Measurements from ENCODE around the gene PDRG1. TPM values are rescaled to one million over a fixed set of nuclear protein-coding genes. Genes with fewer than 3 reads are reported as not detected.
A peak's percentile ranks its signal among the peaks of the same experiment; 100 is the strongest.

Gene PDRG1
- 10 to 100 TPM; 11.4 to 30.3 TPM for total RNA-seq

DNA sequence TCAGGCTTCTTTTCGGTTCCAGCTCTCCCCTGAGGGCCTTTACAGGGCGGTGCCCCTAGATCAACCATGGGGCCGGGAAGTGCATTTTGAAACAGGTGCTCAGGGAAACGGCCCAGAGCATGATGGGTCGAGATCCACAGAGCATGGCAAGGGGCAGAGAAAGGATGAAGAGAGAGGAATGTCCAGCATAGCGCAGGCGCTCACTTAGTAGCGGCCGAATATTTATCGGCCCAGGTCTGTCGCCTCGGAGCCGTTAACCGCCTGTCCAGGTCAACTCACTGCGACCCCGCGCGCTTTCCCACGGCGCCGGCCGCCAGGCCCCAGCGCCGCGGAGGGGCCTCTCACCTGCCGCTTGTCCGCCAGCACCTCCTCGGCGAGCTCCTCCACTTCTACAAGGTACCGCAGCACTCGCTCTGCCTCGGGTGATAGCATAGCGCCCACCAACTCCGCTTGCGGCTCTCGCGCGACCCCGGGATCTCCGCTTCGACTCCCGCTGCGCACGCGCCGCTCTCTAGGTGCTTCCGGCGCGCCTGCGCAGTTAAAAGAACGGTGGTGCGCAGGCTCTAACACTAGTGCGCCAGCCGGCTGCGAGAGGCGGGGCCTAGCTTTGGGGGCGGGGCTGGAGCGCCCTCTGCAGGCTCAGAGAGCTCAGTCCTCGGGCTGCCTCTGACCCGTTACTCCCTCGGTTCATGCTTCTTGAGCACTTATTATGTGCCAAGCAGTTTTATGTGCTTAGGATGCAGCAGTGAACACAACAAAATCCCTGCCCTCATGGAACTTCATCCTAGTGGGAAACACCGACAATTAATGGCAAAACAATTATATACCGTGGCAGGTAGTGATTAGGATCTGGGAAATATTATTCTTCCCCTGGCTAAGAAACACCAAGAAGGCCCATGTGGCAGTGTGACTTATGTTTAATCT, at the start of gene PDRG1:
Gene PDRG1, minus strand, starts transcription at position 517 of the 924 bp plus-strand sequence. Its CDS starts 85 bp downstream, at position 432.
- intact Hi-C loops (cut with DNase I), result loop anchor here (2.0 to 10.0 kb wide), 2 partner anchors 97 to 127 kb away; no protein-coding TSS in a partner anchor
- under 1% methylated on average over 63 of the region's 63 CpGs for WGBS
- peaks cover 0 to 13% of the 10 kb centered on the region in 2 donors for H3K36me3 ChIP-seq
- peak within 1 kb of the TSS; percentile 64 to 82 for H3K4me3 ChIP-seq
- H3K9me3 ChIP-seq, result no peaks in the 10 kb centered on the region
- peak; percentile 53 for TF ChIP-seq POLR2A (IDR thresholded peaks at IDR 0.05)
- TF ChIP-seq POLR2AphosphoS5 (IDR thresholded peaks at IDR 0.05), result peak; percentile 97
- TF ChIP-seq CTCF (IDR thresholded peaks at IDR 0.05), result peak; percentile 90 to 100 (median 98)
- peaks cover 3% of the 10 kb centered on the region for H3K27me3 ChIP-seq (replicated peaks; ENCODE audit: insufficient read depth)
- H3K27ac ChIP-seq, result peak within 1 kb of the TSS; percentile 48 to 68
- DNase-seq (ENCODE audit: low spot score), result peak; percentile 89
- H3K4me1 ChIP-seq (replicated peaks), result peaks cover 3% of the 10 kb centered on the region

DNA sequence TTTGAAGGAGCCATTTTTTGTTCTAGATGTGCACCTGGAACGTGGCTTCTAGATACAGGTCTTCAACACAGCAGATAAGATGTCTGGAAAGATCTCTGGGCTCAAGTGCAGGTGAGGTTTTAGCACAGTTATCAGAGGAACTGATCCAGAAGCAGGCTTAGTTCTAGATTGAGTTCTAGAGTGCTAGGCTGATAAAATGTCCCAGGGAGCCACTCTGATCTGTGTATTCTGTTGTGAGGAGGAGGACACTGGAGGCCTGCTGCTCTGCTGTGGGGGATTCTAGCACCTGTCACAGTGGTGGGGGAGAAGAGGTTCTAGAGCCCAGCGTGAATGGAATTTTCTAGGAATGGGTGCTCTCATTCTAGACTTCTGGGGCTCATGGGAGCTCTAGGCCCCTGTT, 46.4 kb upstream of the PDRG1 start:
- H3K36me3 ChIP-seq, result no peaks in the 10 kb centered on the region
- WGBS, result 76% methylated on average over 2 of the region's 2 CpGs
- no peaks in the 10 kb centered on the region for H3K4me1 ChIP-seq (replicated peaks)
- TF ChIP-seq CTCF (IDR thresholded peaks at IDR 0.05), result no peak
- no peak for TF ChIP-seq POLR2AphosphoS5 (IDR thresholded peaks at IDR 0.05)
- intact Hi-C loops (cut with DNase I), result no loop called here
- H3K4me3 ChIP-seq, result no peak overlapping the region
- H3K27ac ChIP-seq, result no peak overlapping the region
- H3K27me3 ChIP-seq (replicated peaks; ENCODE audit: insufficient read depth), result peaks cover 17% of the 10 kb centered on the region
- DNase-seq (ENCODE audit: low spot score), result no peak
- H3K9me3 ChIP-seq, result no peaks in the 10 kb centered on the region

GRCh38 chr20:31996996-31997395, 45.1 kb upstream of the PDRG1 start:
- H3K36me3 ChIP-seq, result no peaks in the 10 kb centered on the region
- no peaks in the 10 kb centered on the region for H3K9me3 ChIP-seq
- no peak overlapping the region for H3K27ac ChIP-seq
- DNase-seq (ENCODE audit: low spot score), result no peak
- no peaks in the 10 kb centered on the region for H3K4me1 ChIP-seq (replicated peaks)
- TF ChIP-seq POLR2AphosphoS5 (IDR thresholded peaks at IDR 0.05) (no peak), POLR2A (IDR thresholded peaks at IDR 0.05) (no peak), CTCF (IDR thresholded peaks at IDR 0.05) (no peak)
- no peak overlapping the region for H3K4me3 ChIP-seq
- 97% methylated on average over 17 of the region's 18 CpGs for WGBS
- H3K27me3 ChIP-seq (replicated peaks; ENCODE audit: insufficient read depth), result peaks cover 17% of the 10 kb centered on the region
- intact Hi-C loops (cut with DNase I), result no loop called here

DNA sequence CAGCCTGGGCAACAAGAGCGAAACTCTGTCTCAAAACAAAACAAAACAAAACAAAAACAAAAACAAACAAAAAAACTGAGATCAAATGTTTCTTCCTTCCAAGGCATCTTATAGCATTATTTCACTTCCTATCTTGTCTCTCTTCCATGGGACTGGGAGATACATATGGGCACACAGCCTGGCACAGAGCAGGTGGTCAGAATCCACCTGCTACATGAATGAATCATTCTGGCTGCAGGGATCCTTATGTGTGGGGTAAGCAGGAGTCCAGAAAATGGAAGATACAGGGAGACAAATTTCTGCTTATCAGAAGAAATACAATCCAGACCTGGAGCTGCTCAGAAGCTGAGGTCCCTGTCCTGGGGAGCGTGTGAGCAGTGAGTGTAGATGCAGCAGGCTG, 40.2 kb upstream of the PDRG1 start:
- Histone ChIP-seq H3K27ac (no peak overlapping the region), H3K27me3 (replicated peaks; ENCODE audit: insufficient read depth) (peaks cover 15% of the 10 kb centered on the region), H3K4me1 (replicated peaks) (no peaks in the 10 kb centered on the region), H3K36me3 (no peaks in the 10 kb centered on the region), H3K4me3 (no peak overlapping the region), H3K9me3 (no peaks in the 10 kb centered on the region)
- WGBS, result 85% methylated on average over 2 of the region's 2 CpGs
- TF ChIP-seq POLR2A (IDR thresholded peaks at IDR 0.05) (no peak), POLR2AphosphoS5 (IDR thresholded peaks at IDR 0.05) (no peak), CTCF (IDR thresholded peaks at IDR 0.05) (no peak)
- no peak for DNase-seq (ENCODE audit: low spot score)
- intact Hi-C loops (cut with DNase I), result no loop called here

DNA sequence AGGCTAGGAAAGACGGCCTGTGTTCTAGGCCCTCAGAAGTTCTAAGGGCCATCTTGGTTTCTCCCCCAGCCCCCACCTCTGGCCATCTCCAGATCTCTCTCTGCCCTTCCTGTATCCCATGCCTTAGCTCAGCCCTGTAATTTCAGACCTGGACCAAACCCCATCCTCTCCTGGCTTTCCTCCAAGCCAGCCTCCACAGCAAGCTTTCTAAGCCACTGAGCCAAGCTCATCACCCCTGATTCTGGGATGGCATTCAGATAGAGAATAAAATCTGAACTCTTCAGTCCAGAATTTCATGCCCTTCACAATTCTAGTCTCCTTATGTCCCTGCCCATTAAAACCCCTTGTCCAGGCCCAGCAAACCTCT, 39.5 kb upstream of the PDRG1 start:
- H3K27ac ChIP-seq, result no peak overlapping the region
- no peak for TF ChIP-seq POLR2A (IDR thresholded peaks at IDR 0.05)
- TF ChIP-seq CTCF (IDR thresholded peaks at IDR 0.05), result no peak
- no peak for TF ChIP-seq POLR2AphosphoS5 (IDR thresholded peaks at IDR 0.05)
- no peak overlapping the region for H3K4me3 ChIP-seq
- no peaks in the 10 kb centered on the region for H3K36me3 ChIP-seq
- 63% methylated on average over 1 of the region's 1 CpG for WGBS
- no peak for DNase-seq (ENCODE audit: low spot score)
- no peaks in the 10 kb centered on the region for H3K4me1 ChIP-seq (replicated peaks)
- no peaks in the 10 kb centered on the region for H3K9me3 ChIP-seq
- intact Hi-C loops (cut with DNase I), result no loop called here
- peaks cover 15% of the 10 kb centered on the region for H3K27me3 ChIP-seq (replicated peaks; ENCODE audit: insufficient read depth)

Measured in prostate gland (tissue), 2 donors.